CD4-positive, alpha-beta T cell treated with Interleukin-17A for 4 hours (primary cell): ENCODE data around the gene NARS2.
A peak's percentile ranks its signal among the peaks of the same experiment; 100 is the strongest.

Experiments
- DNase-seq: peaks from one replicate; pipeline ENCODE4 v3.0.0-alpha.2; 2020; ENCODE audit warnings: mixed read lengths

The NARS2 gene

GRCh38 chr11:78428773-78429172 lies 145.9 kb downstream of the NARS2 start:
- DNase-seq: no peak

DNA sequence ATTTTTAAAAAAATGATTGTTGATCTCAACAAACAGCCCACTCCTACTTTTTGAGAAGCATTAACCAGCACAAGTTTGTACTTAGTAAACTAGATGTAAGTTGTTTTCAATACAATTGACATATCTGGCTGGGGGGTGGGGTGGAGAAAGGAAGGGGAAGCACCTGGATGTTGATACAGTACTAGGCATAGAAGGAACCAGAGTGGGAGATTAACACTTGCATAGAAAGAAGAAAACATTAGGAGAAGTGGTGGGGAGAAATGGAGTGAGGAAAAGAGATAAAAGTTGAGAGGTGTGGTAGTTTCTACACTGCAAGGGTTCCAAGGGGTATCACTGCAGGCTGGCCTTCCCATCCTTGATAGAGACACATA lies 146.4 kb downstream of the NARS2 start:
- no peak for DNase-seq

- DNase-seq: no peak
Observed at GRCh38 chr11:78427615-78428265, 146.9 kb downstream of the NARS2 start.

GRCh38 chr11:78426845-78427244 lies 147.8 kb downstream of the NARS2 start:
- DNase-seq: no peak

DNA sequence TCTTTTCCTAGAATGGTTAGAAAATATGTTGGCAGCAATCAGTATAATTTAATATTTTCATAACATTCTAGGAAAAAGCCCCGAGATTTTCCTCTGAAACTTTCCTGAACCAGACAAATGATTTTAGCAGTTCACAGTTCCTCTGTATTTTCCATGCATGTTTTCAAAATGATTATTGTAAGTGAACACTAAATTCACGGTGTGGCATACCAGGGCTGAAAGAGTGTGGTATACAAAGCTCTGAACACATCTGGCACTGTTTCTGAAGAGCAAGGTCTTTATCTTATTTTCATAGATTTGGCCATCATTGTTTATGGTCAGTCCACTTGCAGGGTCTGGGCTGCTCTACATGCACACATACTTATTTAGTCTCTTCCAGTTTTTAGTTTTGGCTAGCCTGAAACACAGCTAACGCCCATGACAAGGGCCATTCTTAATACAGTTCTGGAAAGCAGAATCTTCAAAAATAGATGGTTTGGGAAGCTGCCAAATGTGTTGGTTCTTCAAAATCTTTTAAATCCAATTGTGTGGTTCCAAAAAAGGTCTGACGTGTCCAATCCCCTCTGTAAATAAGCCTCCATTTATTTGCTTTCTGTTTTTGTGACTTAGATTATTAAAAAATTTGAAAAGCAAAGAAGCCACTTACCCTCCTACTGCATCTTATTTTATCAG lies 149.1 kb downstream of the NARS2 start:
- DNase-seq: no peak

GRCh38 chr11:78424334-78425270 lies 150.1 kb downstream of the NARS2 start:
- DNase-seq: no peak

- no peak for DNase-seq
Observed at GRCh38 chr11:78423241-78423640, 151.4 kb downstream of the NARS2 start.

DNA sequence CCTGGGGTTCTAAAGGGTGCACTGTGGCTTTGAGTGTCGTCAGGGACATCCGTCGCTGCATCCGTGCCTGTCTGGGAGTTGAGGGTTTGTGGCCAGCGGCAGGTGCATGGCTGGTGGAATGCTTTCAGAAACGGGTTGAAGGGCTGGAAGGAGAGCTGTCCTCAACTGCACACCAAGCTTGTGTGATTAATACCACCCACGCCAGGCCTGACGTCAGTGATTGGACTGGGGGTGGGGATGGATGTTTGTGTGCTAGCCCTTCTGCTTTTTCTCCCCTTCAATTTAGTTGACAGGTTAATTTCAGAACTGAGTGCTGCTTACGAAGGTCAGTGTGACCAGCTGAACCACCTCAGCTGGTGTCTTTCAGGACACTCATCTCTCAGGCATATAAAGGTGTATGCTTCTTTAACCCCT lies 153.9 kb downstream of the NARS2 start:
- DNase-seq: no peak

DNA sequence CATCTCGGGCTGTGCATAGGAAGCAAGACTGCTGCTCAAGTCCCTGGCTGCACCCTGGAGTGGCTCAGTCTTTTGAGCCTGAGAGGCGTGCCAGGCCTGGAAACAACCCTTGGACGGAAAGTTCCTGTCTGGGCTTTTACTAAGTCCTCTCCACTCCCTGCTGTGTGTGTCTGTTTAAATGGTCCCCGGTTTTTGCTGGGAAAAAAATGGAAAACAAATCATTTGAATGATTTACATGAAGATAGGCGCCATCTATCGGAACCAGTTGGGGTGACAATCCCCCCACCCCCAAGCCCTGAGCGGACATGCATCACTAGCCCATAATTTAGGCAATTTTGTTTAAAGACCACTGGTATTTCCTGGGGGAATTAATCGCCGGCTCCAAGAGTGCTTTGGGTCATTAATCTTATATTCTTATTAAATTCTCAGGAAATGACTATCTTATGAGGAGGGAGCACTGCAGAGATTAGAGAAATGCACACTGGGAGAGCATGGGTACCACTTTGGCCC lies 154.4 kb downstream of the NARS2 start:
- DNase-seq: peak; percentile 68

GRCh38 chr11:78419327-78419726 lies 155.3 kb downstream of the NARS2 start:
- no peak for DNase-seq

- no peak for DNase-seq
Observed at GRCh38 chr11:78418584-78419211, 156.0 kb downstream of the NARS2 start.

DNA sequence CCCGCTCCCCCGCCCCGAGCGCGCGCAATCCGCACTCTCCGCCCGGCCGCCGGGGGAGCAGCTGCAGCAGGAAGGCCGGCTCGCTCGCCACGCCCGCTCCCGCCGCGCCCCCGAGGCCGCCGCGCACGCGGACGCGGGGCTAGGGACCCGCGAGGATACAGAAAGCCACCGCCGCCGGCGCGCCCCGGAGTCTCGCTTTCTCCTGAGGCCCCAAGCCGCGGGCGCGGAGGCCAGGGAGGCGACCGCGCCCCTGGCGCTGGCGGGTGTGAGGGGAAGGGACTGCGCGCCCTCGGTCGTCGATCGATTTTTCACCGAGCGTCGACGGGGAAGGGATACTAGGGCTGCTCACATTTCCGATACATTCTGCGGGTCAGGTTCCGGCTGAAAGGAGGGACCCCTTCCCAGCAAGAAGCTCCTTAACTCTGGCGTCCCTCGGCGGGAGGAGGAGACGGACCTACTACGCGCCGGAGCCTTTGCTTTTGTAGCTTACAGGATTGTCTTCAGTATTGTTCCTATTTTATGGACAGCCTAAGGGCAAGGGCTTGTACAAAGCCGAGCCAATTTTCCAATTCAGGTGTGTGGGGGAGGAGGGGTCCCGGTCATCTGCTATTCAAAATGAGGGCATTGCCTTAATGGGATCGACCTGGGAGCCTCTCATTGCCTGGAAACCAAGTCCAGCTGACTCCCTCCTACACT lies 156.6 kb downstream of the NARS2 start:
- DNase-seq: peak; percentile 82

- peak; percentile 53 for DNase-seq
Observed at GRCh38 chr11:78417175-78417887, 157.3 kb downstream of the NARS2 start, which contains the start of gene GAB2. Gene GAB2, minus strand, starts transcription at chr11:78417820. Its CDS starts 100 bp downstream, at chr11:78417720.

- DNase-seq: peak; percentile 81
Observed at GRCh38 chr11:78416285-78417174, 158.1 kb downstream of the NARS2 start.

DNA sequence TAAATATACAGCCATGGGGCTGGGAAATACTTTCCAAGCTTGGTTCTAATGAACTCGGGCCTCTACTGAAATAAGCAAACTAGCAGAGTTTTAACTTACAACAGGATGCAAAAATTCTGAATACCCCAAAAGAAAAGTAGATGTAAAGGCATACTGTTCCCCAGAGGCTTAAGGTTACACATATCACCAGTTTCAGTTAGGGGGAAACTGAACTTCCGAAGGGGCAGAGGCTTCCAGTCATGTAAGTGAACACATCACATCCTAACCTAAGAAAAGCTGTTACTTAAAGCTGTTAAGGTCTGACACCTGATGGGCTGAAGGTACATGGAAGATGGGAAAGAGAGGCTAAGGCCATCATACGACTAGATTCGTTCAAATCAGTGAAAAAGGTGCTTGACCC lies 159.3 kb downstream of the NARS2 start:
- DNase-seq: no peak

DNA sequence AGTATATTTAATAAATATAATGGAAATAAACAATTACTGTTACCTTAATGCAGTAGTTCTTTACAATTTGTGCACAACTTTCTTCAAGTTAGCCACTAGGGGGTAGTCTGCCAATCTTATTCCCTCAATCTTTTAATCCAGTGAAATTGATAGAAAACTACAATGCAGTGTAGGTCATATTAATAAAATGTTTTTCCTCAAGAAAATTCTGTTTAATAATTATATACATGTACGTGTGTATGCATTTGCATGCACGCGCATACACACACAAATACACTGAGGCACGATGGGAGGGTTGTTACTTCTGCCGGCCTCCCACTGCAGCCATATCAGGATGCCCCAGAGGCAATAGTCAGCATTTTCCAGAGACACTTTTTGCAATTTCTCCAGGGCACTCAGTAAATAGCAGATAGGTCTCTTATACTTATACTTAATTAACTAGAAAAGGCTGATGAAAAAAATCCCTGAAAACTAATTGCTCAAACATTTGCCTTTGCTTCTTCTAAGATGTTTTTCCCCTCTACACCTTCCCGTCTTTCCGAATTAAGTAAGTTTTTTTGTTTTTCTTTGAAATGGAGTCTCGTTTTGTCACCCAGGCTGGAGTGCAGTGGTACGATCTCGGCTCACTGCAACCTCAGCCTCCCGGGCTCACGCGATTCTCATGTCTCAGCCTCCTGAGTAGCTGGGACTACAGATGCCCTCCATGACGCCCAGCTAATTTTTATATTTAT lies 160.2 kb downstream of the NARS2 start:
- DNase-seq: no peak

GRCh38 chr11:78408619-78409018 lies 166.0 kb downstream of the NARS2 start:
- no peak for DNase-seq

- DNase-seq: no peak
Observed at GRCh38 chr11:78406568-78407196, 168.0 kb downstream of the NARS2 start.

GRCh38 chr11:78405805-78406204 lies 168.9 kb downstream of the NARS2 start:
- DNase-seq: no peak
